Tibial nerve (tissue), 4 donors: ENCODE data around the gene NEAT1. TPM values are rescaled to one million over a fixed set of nuclear protein-coding genes. Genes with fewer than 3 reads are reported as not detected.

ENCODE experiments used
- DNase-seq, 2 donors: peaks; one replicate each; pipeline ENCODE4 v3.0.0-alpha.2; 2019; ENCODE audit warnings: low spot score in 2 of 2
- H3K27ac ChIP-seq, 4 donors: fragments of 200-600 bp; sonication (generic) in 3 of 4; one replicate each; pipeline ENCODE4 v1.5.1; 2017 to 2019; ENCODE audit warnings: mild to moderate bottlenecking in 1 of 4
- H3K27me3 ChIP-seq, 2 donors: fragments of 200-600 bp; sonication (generic) in 1 of 2; one replicate each; pipeline versions ENCODE4 v1.5.1 to v1.6.0; 2017 to 2019
- H3K36me3 ChIP-seq, 3 donors: fragments of 200-600 bp; sonication (generic); one replicate each; pipeline ENCODE4 v1.5.1; 2018 to 2019
- H3K4me1 ChIP-seq, 4 donors: fragments of 200-600 bp; sonication (generic) in 3 of 4; one replicate each; pipeline ENCODE4 v1.5.1; 2017 to 2019
- H3K4me3 ChIP-seq, 4 donors: fragments of 200-600 bp; sonication (generic) in 3 of 4; one replicate each; pipeline ENCODE4 v1.5.1; 2017 to 2019; ENCODE audit warnings: mild to moderate bottlenecking in 1 of 4, moderate library complexity in 1 of 4
- H3K9me3 ChIP-seq, 4 donors: fragments of 200-600 bp; sonication (generic) in 3 of 4; one replicate each; pipeline ENCODE4 v1.5.1; 2017 to 2019
- EP300 ChIP-seq, 2 donors: sonication (generic); formaldehyde crosslinking; IDR thresholded peaks; one replicate each; pipeline ENCODE4 v1.6.1; 2017; ENCODE audit warnings: antibody characterized with exemption in 2 of 2, mild to moderate bottlenecking in 1 of 2
- POLR2A ChIP-seq, 2 donors: fragments of 450-650 bp; IDR thresholded peaks; one replicate each; pipeline ENCODE4 v1.6.1; 2017; ENCODE audit warnings: antibody characterized with exemption in 2 of 2, mild to moderate bottlenecking in 2 of 2, moderate library complexity in 2 of 2
- WGBS, 2 donors: methylation state at CpG; one replicate each; pipeline ENCODE4 v1.1.5; 2018; 5-methylcytosine and 5-hydroxymethylcytosine counted together
- total RNA-seq, 4 donors: library from RNA; depleted of rRNA; stranded (reverse); fragments of >200 nt; gene quantifications; one replicate each; pipeline ENCODE4 v1.1.0, GENCODE V29; 2016
- TF ChIP-seq, protein P1 (sequence below), 5 experiments: fragments of 200-600 bp in 3 of 5; fragments of 450-650 bp in 2 of 5; sonication (generic) in 3 of 5; IDR thresholded peaks; one replicate each; pipeline ENCODE4 v1.5.1; 2016 to 2019; ENCODE audit warnings: antibody characterized with exemption in 5 of 5, mild to moderate bottlenecking in 3 of 5, moderate library complexity in 2 of 5

Gene NEAT1
- total RNA-seq, 4 donors from 2014 or later = 427 to 571 (median 461) TPM

DNA sequence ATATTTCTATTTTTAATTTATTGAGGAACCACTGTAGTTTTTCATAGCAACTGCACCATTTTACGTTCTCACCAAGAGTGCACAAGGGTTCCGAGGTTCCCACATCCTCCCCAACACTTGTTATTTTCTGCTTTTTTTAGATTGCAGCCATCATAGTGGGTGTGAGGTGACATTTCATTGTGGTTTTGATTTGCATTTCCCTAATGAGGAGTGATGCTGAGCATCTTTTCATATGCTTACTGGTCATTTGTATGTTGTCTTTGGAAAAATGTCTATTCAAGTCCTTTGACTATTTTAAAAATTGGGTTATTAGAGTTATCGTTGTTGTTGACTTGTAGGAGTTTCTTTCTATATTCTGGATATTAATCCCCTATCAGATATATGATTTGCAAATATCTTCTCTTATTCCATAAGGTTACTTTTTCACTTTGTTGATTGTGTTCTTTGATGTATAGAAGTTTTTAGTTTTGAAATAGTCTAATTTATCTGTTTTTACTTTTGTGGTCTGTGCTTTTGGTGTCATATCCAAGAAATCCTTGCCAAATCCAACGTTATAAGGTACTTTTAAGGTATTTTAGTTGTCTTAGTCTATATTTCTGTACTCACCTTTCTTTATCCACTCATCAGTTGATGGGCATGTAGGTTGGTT is 9.0 kb downstream of the NEAT1 start:
- no peaks in the 10 kb centered on the region for H3K9me3 ChIP-seq
- H3K36me3 ChIP-seq = peaks cover 0 to 65% (median 13%) of the 10 kb centered on the region in 3 donors
- DNase-seq = no peak
- H3K27me3 ChIP-seq = no peaks in the 10 kb centered on the region
- TF ChIP-seq POLR2A (IDR thresholded peaks at IDR 0.05) = peak in 1 of 2 donors; percentile 12
- TF ChIP-seq, protein P1, sequence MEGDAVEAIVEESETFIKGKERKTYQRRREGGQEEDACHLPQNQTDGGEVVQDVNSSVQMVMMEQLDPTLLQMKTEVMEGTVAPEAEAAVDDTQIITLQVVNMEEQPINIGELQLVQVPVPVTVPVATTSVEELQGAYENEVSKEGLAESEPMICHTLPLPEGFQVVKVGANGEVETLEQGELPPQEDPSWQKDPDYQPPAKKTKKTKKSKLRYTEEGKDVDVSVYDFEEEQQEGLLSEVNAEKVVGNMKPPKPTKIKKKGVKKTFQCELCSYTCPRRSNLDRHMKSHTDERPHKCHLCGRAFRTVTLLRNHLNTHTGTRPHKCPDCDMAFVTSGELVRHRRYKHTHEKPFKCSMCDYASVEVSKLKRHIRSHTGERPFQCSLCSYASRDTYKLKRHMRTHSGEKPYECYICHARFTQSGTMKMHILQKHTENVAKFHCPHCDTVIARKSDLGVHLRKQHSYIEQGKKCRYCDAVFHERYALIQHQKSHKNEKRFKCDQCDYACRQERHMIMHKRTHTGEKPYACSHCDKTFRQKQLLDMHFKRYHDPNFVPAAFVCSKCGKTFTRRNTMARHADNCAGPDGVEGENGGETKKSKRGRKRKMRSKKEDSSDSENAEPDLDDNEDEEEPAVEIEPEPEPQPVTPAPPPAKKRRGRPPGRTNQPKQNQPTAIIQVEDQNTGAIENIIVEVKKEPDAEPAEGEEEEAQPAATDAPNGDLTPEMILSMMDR (IDR thresholded peaks at IDR 0.05) = no peak
- H3K4me1 ChIP-seq = peaks cover 0 to 98% (median 78%) of the 10 kb centered on the region in 4 donors
- peak overlapping the region in 2 of 4 donors; percentile 79 to 80 for H3K4me3 ChIP-seq
- peak overlapping the region in 3 of 4 donors; percentile 98 to 100 (median 99) for H3K27ac ChIP-seq
- WGBS, 2 donors = 41 to 48% methylated on average over 4 of the region's 4 CpGs

DNA sequence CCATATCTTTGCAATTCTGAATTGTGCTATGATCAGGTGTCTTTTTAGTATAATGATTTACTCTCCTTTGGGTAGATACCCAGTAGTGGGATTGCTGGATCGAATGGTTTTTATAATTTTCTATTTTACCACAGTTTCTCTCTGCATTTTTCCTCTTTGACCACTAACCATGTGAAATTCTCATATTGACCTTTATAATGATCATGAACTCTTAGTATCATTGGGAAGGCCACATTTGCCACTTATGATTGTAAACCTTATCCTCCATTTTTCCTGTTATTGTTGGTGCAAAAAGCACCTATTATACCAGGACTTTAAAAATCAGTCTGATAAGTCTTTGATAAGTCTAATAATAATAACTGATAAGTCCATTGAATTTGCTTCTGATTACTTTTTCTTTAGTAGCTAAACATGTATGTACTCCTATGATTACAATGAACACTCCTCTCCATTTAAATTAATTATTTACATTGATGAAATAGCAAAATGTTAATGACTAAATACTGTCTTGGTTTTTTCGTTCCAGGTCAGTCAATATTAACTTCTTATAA is 9.6 kb downstream of the NEAT1 start:
- Histone ChIP-seq H3K4me1 (peaks cover 0 to 97% (median 77%) of the 10 kb centered on the region in 4 donors), H3K27ac (peak overlapping the region in 3 of 4 donors; percentile 98 to 100 (median 99)), H3K4me3 (no peak overlapping the region), H3K36me3 (peaks cover 0 to 64% (median 13%) of the 10 kb centered on the region in 3 donors), H3K9me3 (no peaks in the 10 kb centered on the region), H3K27me3 (no peaks in the 10 kb centered on the region)
- no peak for TF ChIP-seq POLR2A (IDR thresholded peaks at IDR 0.05)
- TF ChIP-seq, protein P1 (IDR thresholded peaks at IDR 0.05) = no peak
- TF ChIP-seq EP300 (IDR thresholded peaks at IDR 0.05) = no peak
- no peak for DNase-seq
- 62 to 66% methylated on average over 2 of the region's 2 CpGs for WGBS, 2 donors

DNA sequence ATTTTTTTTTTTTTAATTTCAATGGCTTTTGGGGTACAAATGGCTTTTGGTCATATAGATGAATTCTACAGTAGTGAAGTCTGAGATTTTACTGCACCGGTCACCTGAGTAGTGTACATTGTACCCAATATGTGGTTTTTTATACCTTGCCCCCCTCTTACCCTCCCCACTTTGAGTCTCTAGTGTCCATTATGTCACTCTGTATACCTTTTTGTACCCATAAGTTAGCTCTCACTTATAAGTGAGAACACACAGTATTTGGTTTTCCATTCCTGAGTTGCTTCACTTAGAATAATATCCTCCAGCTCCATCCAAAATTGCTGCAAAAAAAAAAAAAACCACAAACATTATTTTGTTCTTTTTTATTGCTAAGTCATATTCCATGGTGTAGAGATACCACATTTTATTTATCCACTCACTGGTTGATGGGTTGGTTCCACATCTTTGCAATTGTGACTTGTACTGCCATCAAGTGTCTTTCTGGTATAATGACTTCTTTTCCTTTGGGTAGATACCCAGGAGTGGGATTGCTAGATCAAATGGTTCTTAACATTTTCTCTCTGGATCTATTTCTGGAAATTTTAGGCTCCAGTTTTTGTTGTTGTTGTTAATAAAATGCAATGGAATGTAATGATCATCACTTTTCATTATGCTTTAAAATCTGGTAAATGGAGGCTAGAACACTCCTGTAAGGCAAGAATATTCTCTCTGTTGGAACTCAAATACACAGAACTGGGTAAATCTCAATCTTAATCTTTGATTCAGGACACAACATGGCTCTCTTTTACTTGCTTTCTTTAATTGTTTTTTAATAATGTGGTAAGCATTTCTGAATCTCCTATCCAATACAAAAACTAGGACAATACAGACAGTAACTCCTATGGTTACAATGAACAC is 10.3 kb downstream of the NEAT1 start:
- Histone ChIP-seq H3K4me3 (no peak overlapping the region), H3K9me3 (no peaks in the 10 kb centered on the region), H3K27ac (peak overlapping the region in 3 of 4 donors; percentile 24 to 100 (median 98)), H3K4me1 (peaks cover 0 to 98% (median 75%) of the 10 kb centered on the region in 4 donors), H3K27me3 (no peaks in the 10 kb centered on the region), H3K36me3 (peaks cover 0 to 64% (median 13%) of the 10 kb centered on the region in 3 donors)
- TF ChIP-seq, protein P1 (IDR thresholded peaks at IDR 0.05) = peak in 3 of 5 experiments; percentile 21 to 36 (median 24)
- no peak for TF ChIP-seq POLR2A (IDR thresholded peaks at IDR 0.05)
- peak in 1 of 2 donors; percentile 66 for TF ChIP-seq EP300 (IDR thresholded peaks at IDR 0.05)
- WGBS, 2 donors = 97 to 100% methylated on average over 1 of the region's 1 CpG
- no peak for DNase-seq

DNA sequence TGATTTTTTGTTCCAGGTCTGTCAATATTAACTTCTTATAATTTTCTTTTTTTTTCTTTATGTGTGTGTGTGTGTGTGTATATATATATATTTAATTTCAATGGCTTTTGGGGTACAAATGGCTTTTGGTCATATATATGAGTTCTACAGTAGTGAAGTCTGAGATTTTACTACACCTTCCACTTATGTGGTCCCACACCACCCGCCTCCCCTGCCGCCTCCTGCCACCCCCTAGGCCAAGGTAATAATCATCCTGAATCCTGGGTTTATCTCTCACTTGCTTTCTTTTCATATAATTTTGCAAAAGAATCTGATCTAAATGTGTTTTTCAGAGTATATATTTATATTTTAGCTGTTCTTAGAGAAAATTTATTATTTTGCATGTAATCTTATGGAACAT is 11.1 kb downstream of the NEAT1 start:
- TF ChIP-seq, protein P1 (IDR thresholded peaks at IDR 0.05) = no peak
- TF ChIP-seq POLR2A (IDR thresholded peaks at IDR 0.05) = no peak
- no peak for TF ChIP-seq EP300 (IDR thresholded peaks at IDR 0.05)
- no peaks in the 10 kb centered on the region for H3K27me3 ChIP-seq
- 87 to 89% methylated on average over 2 of the region's 2 CpGs for WGBS, 2 donors
- DNase-seq = peak in 1 of 2 donors; percentile 9
- H3K27ac ChIP-seq = peak overlapping the region in 3 of 4 donors; percentile 48 to 100 (median 98)
- H3K4me1 ChIP-seq = peaks cover 0 to 98% (median 74%) of the 10 kb centered on the region in 4 donors
- H3K4me3 ChIP-seq = no peak overlapping the region
- H3K9me3 ChIP-seq = no peaks in the 10 kb centered on the region
- H3K36me3 ChIP-seq = peaks cover 0 to 64% (median 13%) of the 10 kb centered on the region in 3 donors
